GM12874 (cell line): ENCODE data around the gene TEDC1.

Experiments used
- TF ChIP-seq, protein P1 (sequence below): IDR thresholded peaks from 2 replicates; pipeline ENCODE4 v1.5.1; 2011; ENCODE audit warnings: low read depth, mild to moderate bottlenecking, control low read depth, low read length, moderate library complexity; ENCODE audit not compliant: insufficient read depth

The TEDC1 gene

DNA sequence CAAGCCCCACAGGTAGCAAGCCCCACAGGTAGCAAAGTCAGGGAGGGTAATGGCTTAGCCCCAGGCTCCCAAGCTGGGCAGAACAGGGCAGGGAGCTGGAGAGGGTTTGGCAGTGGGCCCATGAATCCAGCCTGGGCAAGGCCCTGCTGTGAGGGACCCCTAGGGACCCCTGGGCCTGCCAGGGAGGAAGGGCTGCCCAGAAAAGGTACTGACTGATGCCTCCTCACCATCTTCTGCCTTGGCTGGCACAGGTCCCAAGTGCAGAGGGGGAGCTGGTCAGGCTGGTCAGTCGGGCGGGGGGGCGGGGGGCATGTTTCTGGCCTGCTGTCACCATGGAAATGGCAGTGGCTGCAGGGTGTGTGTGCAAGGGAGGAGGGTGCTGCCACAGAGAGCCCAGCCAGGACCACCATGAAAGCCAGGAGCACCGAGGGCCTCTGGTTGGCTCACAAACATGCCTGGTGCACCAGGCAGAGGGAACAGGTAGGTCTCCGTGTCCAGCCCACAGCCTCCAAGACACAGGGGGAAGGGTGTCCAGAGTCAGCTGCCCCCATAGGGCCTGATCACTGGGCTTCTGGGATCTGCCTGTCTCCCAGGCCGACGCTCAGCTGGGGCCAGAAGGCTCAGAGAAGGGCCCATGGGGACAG is 17.9 kb upstream of the TEDC1 start:
- TF ChIP-seq, protein P1, sequence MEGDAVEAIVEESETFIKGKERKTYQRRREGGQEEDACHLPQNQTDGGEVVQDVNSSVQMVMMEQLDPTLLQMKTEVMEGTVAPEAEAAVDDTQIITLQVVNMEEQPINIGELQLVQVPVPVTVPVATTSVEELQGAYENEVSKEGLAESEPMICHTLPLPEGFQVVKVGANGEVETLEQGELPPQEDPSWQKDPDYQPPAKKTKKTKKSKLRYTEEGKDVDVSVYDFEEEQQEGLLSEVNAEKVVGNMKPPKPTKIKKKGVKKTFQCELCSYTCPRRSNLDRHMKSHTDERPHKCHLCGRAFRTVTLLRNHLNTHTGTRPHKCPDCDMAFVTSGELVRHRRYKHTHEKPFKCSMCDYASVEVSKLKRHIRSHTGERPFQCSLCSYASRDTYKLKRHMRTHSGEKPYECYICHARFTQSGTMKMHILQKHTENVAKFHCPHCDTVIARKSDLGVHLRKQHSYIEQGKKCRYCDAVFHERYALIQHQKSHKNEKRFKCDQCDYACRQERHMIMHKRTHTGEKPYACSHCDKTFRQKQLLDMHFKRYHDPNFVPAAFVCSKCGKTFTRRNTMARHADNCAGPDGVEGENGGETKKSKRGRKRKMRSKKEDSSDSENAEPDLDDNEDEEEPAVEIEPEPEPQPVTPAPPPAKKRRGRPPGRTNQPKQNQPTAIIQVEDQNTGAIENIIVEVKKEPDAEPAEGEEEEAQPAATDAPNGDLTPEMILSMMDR = no peak

DNA sequence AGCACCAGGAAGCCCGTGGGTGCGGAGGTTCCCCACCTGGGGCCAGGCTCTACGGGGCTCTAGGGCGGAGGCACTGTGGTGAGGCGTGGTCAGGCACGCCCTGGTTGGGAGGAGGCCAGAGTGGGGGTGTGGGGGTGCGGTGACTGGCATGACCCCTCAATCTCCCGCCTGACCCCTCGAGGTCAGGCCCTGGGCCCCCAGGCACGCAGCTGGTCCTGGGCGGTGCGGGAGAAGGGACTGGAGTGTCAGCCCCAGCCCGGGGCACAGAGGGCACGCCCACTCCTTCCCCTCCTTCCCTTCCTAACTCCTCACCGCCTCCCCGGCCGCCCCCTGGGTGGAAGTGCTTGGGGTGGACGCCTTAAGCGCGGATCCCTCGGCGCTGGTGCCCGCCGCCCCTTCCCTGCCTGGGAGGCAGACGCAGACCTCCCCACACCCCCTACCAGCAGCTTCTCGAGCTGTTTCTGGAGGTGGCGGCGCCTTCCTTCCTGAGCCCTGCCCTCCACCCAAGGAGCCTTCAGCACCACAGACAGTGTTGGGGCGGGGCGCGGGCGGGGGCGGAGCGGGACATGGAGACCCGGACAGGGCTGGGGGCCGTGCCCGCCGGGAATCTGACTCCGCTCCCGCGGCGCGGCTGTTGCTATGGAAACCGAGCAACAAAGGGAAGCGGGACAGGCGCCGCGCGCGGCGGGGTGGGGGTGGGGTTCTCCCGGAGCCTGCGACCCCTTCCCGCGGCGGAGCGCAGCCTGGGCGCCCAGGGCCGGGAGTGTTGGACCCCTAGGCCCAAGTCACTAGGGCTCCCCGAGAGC is 17.2 kb upstream of the TEDC1 start:
- TF ChIP-seq, protein P1 = no peak

DNA sequence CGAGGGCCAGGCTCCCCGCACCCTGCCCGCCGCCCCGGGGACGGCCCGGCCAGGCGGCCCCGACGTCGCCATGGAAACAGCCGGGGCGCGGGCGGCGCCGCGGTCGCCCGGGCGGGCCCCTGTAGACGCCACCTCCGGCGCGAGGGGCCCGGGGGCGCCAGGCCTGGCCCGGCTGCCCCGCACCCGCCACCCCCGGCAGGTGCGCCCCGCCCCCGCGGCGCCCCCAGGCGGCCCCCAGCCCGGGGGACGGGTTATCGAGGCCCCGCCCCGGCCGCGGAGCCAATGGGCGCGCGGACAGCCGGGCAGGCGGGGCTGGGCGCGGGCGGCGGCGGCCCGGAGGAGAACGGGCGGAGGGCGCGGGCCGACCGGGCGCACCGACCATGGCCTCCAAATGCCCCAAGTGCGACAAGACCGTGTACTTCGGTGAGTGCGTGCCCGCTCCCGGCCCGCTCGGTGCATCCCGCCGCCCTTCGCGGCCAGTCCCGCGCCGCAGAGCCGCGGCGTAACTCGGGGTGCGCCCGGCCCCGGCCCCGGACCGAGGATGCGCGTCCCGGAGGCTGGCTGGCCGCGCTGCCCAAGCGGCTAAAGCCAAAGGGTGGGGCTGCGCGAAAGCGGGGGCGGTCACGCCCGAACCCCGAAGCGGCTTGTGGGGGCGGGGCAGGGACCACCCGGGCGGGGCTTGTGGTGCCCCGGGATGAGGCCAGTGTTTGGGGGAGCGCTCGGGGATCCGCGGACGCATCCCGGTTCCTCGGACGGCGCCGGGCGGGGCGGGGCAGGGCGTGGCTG is 16.4 kb upstream of the TEDC1 start, which contains the start of gene CRIP2:
Gene CRIP2 (plus strand): TSS at position 339 of the 786 bp plus-strand sequence. CDS start 42 bp downstream, at position 381.
- TF ChIP-seq, protein P1 = no peak

DNA sequence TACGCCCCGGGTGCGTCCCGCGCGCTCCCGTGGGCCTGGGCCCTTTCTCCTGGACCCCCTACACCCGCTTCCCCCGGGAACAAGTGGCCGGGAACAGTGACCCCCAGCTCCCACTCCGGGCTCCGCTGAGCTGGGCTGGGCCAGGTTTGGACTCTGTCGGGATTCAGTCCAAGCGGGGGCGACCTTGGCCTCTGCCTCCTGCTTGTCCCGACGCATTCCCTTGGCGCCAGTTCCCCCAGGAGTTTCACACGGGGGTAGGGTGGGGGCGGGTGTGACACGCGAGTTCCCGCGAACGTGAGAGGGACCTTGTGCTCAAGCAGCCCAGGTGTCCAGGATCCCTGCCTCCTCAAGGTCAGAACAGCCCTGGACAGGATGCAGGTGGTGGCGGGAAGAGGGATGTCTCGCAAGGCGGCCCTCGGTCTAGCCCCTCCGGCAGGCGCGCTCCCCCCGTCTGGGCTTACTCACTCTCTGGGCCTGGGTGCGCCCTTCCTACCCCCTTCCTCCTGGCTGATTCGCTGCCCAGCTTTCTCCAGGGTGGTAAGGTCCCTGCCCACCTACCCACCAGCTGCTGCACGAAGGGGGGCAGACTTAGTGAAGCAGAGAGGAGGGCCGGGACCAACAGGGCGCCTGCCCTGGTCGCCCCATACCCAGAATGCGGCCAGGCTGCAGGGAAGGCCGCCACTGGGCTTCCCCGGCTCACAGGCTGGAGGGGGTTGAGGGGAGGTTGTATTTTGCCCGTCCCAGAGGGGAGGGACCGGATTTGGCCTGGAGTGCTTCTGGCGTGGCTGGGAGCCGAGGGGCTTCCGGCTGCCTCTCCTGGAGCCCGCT is 15.6 kb upstream of the TEDC1 start:
- TF ChIP-seq, protein P1 = no peak

DNA sequence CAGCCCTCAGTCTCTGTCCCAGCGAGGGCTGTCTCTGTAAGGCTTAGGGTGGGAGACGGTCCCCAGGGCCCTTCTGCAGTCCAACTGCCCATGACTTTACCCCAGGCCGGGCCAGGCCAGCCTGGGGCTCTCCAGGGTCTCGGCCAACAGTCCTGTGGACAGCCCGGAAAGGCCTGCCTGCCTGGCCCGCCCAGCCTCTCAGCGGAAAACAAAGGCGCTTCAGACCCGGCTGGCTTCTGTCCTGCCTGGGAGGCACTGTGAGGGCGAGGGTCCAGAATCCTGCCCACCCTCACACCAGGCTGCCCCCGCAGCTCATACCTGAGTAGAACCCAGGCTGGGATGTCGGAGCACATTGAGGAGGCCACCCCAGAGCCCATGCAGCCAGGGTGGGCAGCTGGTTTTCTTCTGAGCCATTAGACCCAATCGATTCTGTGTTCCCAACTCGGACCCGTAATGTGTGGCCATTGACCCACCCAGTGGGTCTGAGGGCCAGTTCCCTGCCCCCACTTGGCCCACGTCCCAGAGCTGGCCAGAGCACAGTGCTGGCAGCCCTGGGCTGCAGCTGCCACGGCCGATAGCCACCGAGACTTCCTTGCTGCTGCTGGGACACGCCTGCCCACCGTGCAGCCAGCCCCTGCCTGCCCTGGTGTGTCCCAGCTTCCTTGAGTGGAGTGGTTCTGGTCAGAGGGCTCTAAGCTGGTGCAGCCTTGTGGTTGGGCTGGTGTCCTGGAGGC is 14.8 kb upstream of the TEDC1 start:
- TF ChIP-seq, protein P1 = no peak

DNA sequence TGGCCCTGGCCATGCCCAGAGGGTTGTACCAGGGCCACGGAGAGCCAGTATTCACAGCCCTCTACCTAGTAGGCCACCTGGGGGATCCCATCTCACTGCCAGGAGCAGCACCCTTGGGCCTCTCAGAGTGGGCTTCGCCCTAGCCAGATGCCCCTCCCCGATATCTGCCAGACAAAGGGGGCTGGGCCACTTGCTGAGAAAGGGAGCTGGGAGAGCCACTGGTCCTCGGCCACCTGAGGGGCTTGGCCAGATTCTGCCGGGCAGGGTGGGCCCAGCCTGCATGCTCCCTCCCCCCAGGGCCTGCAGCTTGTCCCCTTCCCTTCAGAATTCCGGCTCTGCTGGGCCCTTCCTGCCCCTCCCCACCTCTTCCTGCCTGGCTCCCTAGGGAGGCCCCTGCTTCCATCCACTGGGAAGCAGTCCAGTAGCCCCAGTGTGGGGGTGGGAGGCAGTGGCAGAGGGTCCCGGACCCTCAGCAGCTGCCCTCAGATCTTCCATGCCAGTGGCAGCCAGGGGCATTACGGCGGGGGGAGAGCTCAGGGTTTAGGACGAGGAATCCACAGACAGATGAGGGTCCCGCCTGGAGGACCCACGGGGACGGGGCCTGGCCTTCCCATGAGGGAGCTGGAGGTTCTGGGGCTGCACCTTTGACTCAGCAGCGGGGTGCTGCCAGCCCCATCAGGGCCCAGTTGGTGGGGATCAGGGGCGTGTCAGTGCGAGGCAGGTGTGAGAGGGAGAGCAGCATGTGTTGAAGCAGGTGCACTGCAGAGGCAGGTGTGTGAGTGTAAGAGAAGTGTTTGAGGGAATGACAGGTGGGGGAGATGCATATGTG is 14.0 kb upstream of the TEDC1 start:
- TF ChIP-seq, protein P1 = no peak
